Uterus (tissue), 4 donors: Measurements from ENCODE around the gene SFN. TPM values are rescaled to one million over a fixed set of nuclear protein-coding genes. Genes with fewer than 3 reads are reported as not detected.
"Not testable (repeated sequence)": the region's sequence is repeated elsewhere in the genome, so short reads cannot be mapped to it uniquely, and the experiment has no call there.

Source experiments
- DNase-seq, 2 donors: peaks; one replicate each; pipeline ENCODE4 v3.0.0-alpha.2; 2019 to 2020
- H3K27ac ChIP-seq, 2 donors: fragments of 200-600 bp; sonication (generic); 1 replicate in 1 of 2; 2 replicates in 1 of 2; pipeline ENCODE4 v1.5.1; 2016 to 2018
- H3K27me3 ChIP-seq, 2 donors: fragments of 200-600 bp; sonication (generic); one replicate each; pipeline ENCODE4 v1.5.1; 2018 to 2019; ENCODE audit warnings: control low read depth in 1 of 2
- H3K36me3 ChIP-seq, 2 donors: fragments of 200-600 bp; sonication (generic); one replicate each; pipeline ENCODE4 v1.5.1; 2019; ENCODE audit warnings: control low read depth in 1 of 2
- H3K4me1 ChIP-seq, 2 donors: fragments of 200-600 bp; sonication (generic); one replicate each; pipeline ENCODE4 v1.5.1; 2018 to 2019; ENCODE audit warnings: control low read depth in 1 of 2
- H3K4me3 ChIP-seq, 2 donors: fragments of 200-600 bp; sonication (generic); 1 replicate in 1 of 2; 2 replicates in 1 of 2; pipeline ENCODE4 v1.5.1; 2018 to 2019; ENCODE audit warnings: mild to moderate bottlenecking in 1 of 2
- H3K9me3 ChIP-seq, 2 donors: fragments of 200-600 bp; sonication (generic); one replicate each; pipeline ENCODE4 v1.5.1; 2019; ENCODE audit warnings: control low read depth in 1 of 2
- POLR2A ChIP-seq, 2 donors: fragments of 450-650 bp; IDR thresholded peaks; one replicate each; pipeline ENCODE4 v1.6.1; 2016; ENCODE audit warnings: antibody characterized with exemption in 2 of 2, mild to moderate bottlenecking in 1 of 2, moderate library complexity in 1 of 2
- intact Hi-C: fragments of 100-400 bp; cut with DNase I; formaldehyde crosslinking; loops from one replicate; pipeline ENCODE4 v1.15.1; 2023; ENCODE audit warnings: low total_unique reads
- total RNA-seq, 4 donors: library from RNA; depleted of rRNA in 3 of 4; stranded (reverse); fragments of >200 nt in 3 of 4; gene quantifications; one replicate each; pipeline versions ENCODE4 v1.1.0 to v1.2.4, GENCODE V29; 2014 to 2023
- TF ChIP-seq, protein P1 (sequence below), 4 experiments: fragments of 200-600 bp in 2 of 4; fragments of 450-650 bp in 2 of 4; sonication (generic) in 2 of 4; IDR thresholded peaks; one replicate each; pipeline ENCODE4 v1.5.1; 2016 to 2019; ENCODE audit warnings: antibody characterized with exemption in 4 of 4, mild to moderate bottlenecking in 2 of 4, moderate library complexity in 1 of 4
- donor health status: DM: yes; HTN: yes; CAD: no.

The SFN gene
- total RNA-seq, 4 donors from 2014 or later, result 0.55 to 0.83 TPM; not detected in 2

DNA sequence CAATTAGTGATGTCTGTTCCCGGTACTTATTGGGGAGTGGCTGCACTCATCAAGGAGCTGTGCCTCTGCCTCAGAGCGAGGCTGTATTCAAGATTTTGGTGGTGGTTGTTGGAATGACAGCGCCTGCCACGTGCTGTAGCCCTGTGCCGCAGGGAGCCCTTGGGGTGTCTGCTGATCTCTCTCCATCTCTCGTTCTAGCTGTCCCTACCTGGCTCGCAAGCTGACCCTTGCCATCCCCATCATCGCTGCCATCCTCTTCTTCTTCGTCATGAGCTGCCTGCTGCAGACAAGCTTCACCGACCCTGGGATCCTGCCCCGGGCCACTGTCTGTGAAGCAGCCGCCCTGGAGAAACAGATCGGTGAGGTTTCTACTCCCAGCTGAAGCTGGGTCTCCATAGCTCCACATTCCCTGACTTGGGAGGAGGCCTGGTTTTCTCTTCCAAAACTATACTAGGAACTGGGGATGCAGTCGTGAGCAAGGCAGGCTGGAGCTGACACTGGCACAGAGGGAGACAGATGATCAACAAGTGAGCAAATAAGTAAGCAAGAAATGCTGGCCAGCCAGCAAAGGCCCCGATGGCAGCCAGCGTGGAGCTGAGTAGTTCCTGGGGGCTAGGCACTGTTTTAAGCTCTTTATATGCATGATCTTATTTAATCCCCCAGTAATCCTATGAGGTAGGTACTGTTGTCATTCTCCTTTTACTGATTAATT, 30.5 kb upstream of the SFN start:
- intact Hi-C loops, result no loop called here
- Histone ChIP-seq H3K27me3 (no peaks in the 10 kb centered on the region), H3K27ac (no peak overlapping the region), H3K4me3 (no peak overlapping the region), H3K9me3 (no peaks in the 10 kb centered on the region), H3K36me3 (no peaks in the 10 kb centered on the region), H3K4me1 (peaks cover 5 to 19% of the 10 kb centered on the region in 2 donors)
- no peak for TF ChIP-seq POLR2A (IDR thresholded peaks at IDR 0.05)
- TF ChIP-seq, protein P1, sequence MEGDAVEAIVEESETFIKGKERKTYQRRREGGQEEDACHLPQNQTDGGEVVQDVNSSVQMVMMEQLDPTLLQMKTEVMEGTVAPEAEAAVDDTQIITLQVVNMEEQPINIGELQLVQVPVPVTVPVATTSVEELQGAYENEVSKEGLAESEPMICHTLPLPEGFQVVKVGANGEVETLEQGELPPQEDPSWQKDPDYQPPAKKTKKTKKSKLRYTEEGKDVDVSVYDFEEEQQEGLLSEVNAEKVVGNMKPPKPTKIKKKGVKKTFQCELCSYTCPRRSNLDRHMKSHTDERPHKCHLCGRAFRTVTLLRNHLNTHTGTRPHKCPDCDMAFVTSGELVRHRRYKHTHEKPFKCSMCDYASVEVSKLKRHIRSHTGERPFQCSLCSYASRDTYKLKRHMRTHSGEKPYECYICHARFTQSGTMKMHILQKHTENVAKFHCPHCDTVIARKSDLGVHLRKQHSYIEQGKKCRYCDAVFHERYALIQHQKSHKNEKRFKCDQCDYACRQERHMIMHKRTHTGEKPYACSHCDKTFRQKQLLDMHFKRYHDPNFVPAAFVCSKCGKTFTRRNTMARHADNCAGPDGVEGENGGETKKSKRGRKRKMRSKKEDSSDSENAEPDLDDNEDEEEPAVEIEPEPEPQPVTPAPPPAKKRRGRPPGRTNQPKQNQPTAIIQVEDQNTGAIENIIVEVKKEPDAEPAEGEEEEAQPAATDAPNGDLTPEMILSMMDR (IDR thresholded peaks at IDR 0.05), result no peak
- DNase-seq, result no peak

DNA sequence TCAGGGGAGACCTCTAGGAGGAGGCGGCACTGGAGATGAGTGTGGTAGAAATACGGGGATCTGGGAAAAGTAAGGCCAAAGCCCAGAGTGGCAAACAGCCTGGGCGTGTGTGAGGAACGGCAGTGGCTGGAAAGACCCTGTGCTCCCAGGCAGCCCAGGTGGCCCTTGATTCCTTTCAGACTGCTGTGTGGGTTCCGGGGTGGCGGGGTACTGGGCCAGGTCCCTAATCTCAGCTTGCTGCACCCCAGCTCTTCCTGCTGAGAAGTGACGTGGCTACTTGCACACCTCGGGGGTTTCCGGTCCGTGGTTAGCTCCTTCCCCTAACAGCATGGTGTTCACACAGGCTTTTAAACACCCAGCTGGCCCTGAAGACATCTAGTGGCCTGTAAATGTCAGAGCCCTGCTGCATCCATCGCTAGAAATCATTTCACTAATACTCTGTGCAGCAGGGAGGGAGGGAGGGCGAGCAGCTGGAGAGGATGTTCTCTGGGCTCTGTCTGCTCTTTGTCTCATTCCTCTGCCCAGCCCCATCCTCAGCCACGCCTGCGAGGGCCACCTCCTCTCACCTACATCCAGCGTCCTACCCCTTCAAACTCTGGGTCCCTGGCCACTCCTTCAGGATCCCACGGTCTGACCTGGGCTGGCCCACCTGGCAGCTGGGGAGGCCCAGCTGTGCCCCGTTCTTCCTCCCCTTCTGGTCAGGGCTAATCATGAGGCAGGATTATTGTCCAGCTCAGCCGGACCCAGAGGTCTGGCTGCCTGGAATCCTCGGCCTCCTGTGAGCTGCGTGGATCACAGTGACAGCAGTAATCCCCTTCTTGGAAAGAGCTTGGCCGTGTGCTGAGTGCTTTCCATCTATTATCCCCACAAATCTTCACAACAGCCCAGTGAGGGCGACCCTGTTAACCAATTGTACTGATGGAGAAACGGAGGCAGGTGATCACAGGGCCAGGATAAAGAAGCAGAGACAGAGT, 29.2 kb upstream of the SFN start:
- Histone ChIP-seq H3K36me3 (no peaks in the 10 kb centered on the region), H3K4me3 (no peak overlapping the region), H3K27me3 (no peaks in the 10 kb centered on the region), H3K27ac (no peak overlapping the region), H3K9me3 (no peaks in the 10 kb centered on the region), H3K4me1 (peaks cover 0 to 8% of the 10 kb centered on the region in 2 donors)
- TF ChIP-seq, protein P1 (IDR thresholded peaks at IDR 0.05), result no peak
- TF ChIP-seq POLR2A (IDR thresholded peaks at IDR 0.05), result no peak
- no peak for DNase-seq
- intact Hi-C loops, result no loop called here

DNA sequence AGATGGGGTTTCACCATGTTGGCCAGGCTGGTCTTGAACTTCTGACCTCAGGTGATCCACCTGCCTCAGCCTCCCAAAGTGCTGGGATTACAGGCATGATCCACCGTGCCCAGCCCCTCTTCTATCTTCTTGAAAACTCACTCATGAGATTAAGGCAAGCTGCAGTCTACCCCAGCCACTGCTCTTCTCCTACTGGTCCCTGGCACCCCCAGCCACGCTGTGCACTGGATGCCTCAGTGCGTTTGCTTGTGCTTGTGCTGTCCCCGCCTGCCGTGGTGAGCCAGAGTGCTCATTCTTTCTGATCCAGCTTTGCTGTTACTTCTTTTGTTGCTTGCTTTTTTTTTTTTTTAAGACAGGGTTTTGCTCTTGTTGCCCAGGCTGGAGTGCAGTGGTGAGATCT, 25.3 kb upstream of the SFN start:
- H3K27ac ChIP-seq, H3K4me1 ChIP-seq, DNase-seq, intact Hi-C loops, H3K4me3 ChIP-seq, H3K9me3 ChIP-seq, H3K27me3 ChIP-seq, H3K36me3 ChIP-seq: not testable (repeated sequence)

DNA sequence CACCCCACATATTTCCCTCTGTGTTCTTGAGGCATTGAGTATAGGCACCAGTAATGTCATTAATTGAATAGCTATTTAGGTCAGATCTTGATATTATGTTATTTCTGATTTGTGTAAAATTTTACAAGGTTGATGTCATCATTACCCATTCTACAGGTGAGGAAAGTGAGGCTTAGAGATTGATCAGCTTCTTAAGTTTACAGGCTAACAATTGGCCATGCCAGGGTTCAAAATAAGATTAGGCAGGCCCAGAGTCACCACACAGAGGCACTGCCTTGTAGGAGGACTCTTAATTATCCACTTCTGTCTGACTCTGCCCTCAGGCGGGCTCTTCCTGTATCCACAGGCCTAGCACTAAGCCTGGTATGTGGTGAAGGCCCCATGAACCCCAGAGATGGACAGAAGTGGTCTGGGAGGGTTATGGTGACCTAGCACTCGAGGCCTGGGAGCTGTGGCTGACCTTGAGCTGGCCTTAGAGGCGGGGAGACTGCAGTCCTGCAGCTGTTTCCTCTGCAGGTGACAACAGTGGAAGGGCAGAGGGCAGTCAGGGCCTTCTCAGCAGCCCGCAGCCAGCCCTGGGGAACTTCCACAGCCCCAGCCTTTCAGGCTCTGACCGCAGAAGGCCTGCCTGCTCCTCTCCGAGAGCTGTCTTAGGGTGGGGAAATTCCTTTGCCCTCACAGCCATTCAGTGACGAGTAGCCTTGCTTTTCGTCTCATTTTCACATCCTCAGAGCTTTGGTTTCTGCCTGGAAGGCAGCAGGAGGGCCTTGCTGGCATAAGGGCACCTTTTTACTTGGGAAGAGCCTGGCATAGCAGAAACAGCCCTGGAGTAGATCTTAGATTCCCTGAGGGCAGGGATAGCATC, 24.2 kb upstream of the SFN start:
- H3K36me3 ChIP-seq, result no peaks in the 10 kb centered on the region
- intact Hi-C loops, result no loop called here
- H3K27me3 ChIP-seq, result no peaks in the 10 kb centered on the region

DNA sequence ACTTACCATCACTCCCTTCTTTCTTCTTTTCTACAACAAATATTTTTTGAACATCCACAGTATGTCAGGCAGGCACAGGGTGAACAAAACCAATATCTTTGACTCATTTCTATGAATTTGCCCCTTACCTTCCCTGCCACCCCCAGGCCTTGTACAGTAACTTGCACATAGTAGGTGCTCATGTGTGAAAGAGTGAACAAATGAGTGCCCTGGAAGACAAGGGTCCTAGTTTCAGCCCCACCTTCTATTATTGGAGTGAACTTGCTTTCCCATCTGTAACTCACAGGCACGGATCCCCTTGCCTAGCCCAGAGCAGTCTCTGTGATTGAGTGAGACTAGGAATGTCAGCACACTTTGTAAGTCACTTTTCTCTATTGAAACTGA, 23.6 kb upstream of the SFN start:
- Histone ChIP-seq H3K36me3 (no peaks in the 10 kb centered on the region), H3K27ac (no peak overlapping the region), H3K27me3 (no peaks in the 10 kb centered on the region), H3K4me1 (no peaks in the 10 kb centered on the region), H3K4me3 (no peak overlapping the region), H3K9me3 (no peaks in the 10 kb centered on the region)
- TF ChIP-seq, protein P1 (IDR thresholded peaks at IDR 0.05), result no peak
- no peak for TF ChIP-seq POLR2A (IDR thresholded peaks at IDR 0.05)
- no peak for DNase-seq
- intact Hi-C loops, result no loop called here

More for the DNA sequence above, 24.2 kb upstream of the SFN start:
- H3K4me3 ChIP-seq, result no peak overlapping the region
- TF ChIP-seq, protein P1 (IDR thresholded peaks at IDR 0.05), result no peak
- TF ChIP-seq POLR2A (IDR thresholded peaks at IDR 0.05), result no peak
- no peak for DNase-seq
- H3K27ac ChIP-seq, result no peak overlapping the region
- H3K9me3 ChIP-seq, result no peaks in the 10 kb centered on the region
- no peaks in the 10 kb centered on the region for H3K4me1 ChIP-seq
